Measurements from ENCODE around the gene SPAG7. TPM values are rescaled to one million over a fixed set of nuclear protein-coding genes. Genes with fewer than 3 reads are reported as not detected.

SPAG7 gene
- total RNA-seq, 1 experiment from 2014 or later: 49.9 TPM

DNA sequence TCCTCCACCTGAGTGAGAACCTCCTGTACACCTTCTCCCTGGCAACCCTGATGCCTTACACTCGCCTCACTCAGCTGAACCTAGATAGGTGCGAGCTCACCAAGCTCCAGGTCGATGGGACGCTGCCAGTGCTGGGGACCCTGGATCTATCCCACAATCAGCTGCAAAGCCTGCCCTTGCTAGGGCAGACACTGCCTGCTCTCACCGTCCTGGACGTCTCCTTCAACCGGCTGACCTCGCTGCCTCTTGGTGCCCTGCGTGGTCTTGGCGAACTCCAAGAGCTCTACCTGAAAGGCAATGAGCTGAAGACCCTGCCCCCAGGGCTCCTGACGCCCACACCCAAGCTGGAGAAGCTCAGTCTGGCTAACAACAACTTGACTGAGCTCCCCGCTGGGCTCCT is 34.9 kb downstream of the SPAG7 start:
- Histone ChIP-seq H3K27ac (ENCODE audit: low read depth, low read length) (no peak overlapping the region), H3K4me1 (ENCODE audit: control insufficient read depth in 1 of 2, insufficient read depth in 2 of 2, low read length in 2 of 2) (peaks cover 8 to 9% of the 10 kb centered on the region in 2 experiments), H3K9me3 (ENCODE audit: control insufficient read depth in 1 of 2, insufficient read depth in 1 of 2, low read depth in 1 of 2, low read length in 2 of 2) (no peaks in the 10 kb centered on the region), H4K20me1 (ENCODE audit: insufficient read depth) (no peaks in the 10 kb centered on the region), H3K36me3 (ENCODE audit: control insufficient read depth in 1 of 2, insufficient read depth in 2 of 2, low read length in 2 of 2) (peaks cover 0 to 9% of the 10 kb centered on the region in 2 experiments; a peak in 1 of 4 replicates), H3K9me2 (ENCODE audit: insufficient read depth) (no peaks in the 10 kb centered on the region), H3K79me2 (ENCODE audit: insufficient read depth, low read length) (peaks cover 2% of the 10 kb centered on the region; the same call in 1 of the 2 replicates), H3K9ac (ENCODE audit: low read length) (no peak overlapping the region), H2AFZ (ENCODE audit: low read depth, low read length, poor library complexity, severe bottlenecking) (no peak overlapping the region), H3K27me3 (ENCODE audit: insufficient read depth, low read length) (no peaks in the 10 kb centered on the region), H3K4me2 (ENCODE audit: low read length) (no peak overlapping the region), H3K4me3 (replicated peaks in 1 of 2; ENCODE audit: low read depth in 1 of 2, low read length in 2 of 2) (no peak overlapping the region)
- intact Hi-C loops (cut with micrococcal nuclease): no loop called here
- no TSS peak for BruUV-seq (replicated peaks)
- ChIA-PET POLR2A (no interaction called here), CTCF (no interaction called here), RAD21 (ENCODE audit: low non-redundant PET in 1 of 2, low total read pairs in 2 of 2, uncharacterized antibody in 2 of 2, unreplicated experiment in 2 of 2) (no interaction called here)
- ATAC-seq (no peak), DNase-seq (ENCODE audit: low read depth, low spot score) (no peak)
- TF ChIP-seq RAD21 (IDR thresholded peaks at IDR 0.05; ENCODE audit: low read depth) (no peak), TCF7L2 (IDR thresholded peaks at IDR 0.05; ENCODE audit: borderline replicate concordance, extremely low read depth, insufficient read depth, insufficient read length) (no peak), ZNF274 (IDR thresholded peaks at IDR 0.05; ENCODE audit: low read depth, low read length) (no peak), EGR1 (IDR thresholded peaks at IDR 0.05; ENCODE audit: low read depth) (no peak), JUND (IDR thresholded peaks at IDR 0.05) (no peak), CBX3 (IDR thresholded peaks at IDR 0.05; ENCODE audit: low read depth) (no peak), SIN3A (IDR thresholded peaks at IDR 0.05; ENCODE audit: low read depth) (no peak), ZBTB33 (IDR thresholded peaks at IDR 0.05; ENCODE audit: extremely low read depth, insufficient replicate concordance, low read length) (no peak), CEBPB (IDR thresholded peaks at IDR 0.05; ENCODE audit: low read depth) (no peak), YY1 (IDR thresholded peaks at IDR 0.05; ENCODE audit: extremely low read depth, insufficient replicate concordance, low read depth, low read length) (no peak)
- TF ChIP-seq, protein P1, sequence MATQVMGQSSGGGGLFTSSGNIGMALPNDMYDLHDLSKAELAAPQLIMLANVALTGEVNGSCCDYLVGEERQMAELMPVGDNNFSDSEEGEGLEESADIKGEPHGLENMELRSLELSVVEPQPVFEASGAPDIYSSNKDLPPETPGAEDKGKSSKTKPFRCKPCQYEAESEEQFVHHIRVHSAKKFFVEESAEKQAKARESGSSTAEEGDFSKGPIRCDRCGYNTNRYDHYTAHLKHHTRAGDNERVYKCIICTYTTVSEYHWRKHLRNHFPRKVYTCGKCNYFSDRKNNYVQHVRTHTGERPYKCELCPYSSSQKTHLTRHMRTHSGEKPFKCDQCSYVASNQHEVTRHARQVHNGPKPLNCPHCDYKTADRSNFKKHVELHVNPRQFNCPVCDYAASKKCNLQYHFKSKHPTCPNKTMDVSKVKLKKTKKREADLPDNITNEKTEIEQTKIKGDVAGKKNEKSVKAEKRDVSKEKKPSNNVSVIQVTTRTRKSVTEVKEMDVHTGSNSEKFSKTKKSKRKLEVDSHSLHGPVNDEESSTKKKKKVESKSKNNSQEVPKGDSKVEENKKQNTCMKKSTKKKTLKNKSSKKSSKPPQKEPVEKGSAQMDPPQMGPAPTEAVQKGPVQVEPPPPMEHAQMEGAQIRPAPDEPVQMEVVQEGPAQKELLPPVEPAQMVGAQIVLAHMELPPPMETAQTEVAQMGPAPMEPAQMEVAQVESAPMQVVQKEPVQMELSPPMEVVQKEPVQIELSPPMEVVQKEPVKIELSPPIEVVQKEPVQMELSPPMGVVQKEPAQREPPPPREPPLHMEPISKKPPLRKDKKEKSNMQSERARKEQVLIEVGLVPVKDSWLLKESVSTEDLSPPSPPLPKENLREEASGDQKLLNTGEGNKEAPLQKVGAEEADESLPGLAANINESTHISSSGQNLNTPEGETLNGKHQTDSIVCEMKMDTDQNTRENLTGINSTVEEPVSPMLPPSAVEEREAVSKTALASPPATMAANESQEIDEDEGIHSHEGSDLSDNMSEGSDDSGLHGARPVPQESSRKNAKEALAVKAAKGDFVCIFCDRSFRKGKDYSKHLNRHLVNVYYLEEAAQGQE (IDR thresholded peaks at IDR 0.05; ENCODE audit: low read depth): no peak

Data from HCT116 (cell line).